HL-60/S4 (cell line): ENCODE measurements around the gene RALGAPB.
"Not testable (repeated sequence)": the region's sequence is repeated elsewhere in the genome, so short reads cannot be mapped to it uniquely, and the experiment has no call there.

ENCODE experiments used
- in situ Hi-C: fragments of 300-500 bp; cut with MboI; formaldehyde crosslinking; loops from 2 replicates; pipeline ENCODE4 v1.14.3; 2022; ENCODE audit warnings: low sequenced_read_pairs

Gene RALGAPB

DNA sequence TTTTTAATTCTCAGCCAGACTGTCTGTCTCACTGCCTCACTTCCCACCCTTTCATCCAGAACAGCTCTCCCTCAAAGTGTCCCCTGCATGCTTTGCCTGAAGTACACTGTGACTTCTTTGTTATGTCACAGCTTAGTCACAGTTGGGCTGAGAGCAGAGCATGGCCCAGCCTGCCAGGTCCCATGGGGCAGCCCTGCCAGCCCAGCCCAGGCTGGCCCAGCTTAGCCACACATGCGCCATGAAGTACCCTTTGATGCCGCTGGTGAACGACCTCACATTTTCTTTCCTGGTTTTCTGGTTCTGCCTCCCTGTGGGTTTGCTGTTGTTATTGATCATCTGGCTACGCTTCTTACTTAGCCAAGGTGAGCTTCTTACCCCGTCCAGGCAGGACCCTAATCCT is 108.4 kb downstream of the RALGAPB start, which contains the start of gene ADIG:
TSS of gene ADIG (plus strand) at position 185 of the 400 bp plus-strand sequence. CDS start at position 239, 54 bp downstream.
- in situ Hi-C loops, result no loop called here

DNA sequence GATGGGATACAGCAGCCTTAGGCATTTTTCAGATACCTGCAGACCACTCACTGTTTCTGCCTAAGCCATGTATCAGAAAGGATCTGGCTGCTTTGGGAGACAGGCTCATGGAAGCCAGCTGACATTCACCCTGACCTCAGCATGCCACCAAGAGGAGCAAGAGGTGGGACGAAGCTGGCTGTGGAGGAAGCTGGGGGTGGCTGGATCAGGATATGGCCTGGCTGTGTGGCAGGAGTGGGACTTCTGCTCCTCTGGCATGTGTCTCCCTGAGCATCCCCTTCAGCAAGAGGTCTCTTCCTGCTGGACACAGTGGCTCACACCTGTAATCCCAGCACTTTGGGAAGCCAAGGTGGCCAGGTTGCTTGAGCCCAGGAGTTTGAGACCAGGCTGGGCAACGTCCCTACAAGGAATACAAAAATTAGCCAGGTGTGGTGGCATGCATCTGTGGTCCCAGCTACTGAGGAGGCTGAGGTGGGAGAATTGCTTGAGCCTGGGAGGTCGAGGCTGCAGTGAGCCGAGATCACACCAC is 109.3 kb downstream of the RALGAPB start:
- in situ Hi-C loops, result no loop called here

DNA sequence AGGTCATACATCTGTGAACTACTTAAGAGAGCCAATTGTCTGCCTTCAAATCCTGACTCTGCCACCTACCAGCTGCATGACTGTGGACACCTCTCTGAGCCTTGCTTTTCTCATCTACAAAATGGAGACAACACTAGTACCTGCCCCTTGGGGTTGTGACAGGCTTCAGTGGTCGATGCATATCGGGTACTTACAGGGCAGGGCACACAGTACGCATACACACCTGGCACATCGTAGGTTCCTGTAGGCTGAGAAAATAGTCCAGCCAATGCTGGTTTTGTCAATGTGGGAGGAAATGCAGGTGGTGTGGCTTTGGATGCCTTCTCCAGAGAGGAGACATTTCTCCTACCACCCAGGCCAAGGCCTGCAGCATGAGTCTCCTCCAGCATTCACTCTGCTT is 110.7 kb downstream of the RALGAPB start:
- in situ Hi-C loops, result no loop called here

DNA sequence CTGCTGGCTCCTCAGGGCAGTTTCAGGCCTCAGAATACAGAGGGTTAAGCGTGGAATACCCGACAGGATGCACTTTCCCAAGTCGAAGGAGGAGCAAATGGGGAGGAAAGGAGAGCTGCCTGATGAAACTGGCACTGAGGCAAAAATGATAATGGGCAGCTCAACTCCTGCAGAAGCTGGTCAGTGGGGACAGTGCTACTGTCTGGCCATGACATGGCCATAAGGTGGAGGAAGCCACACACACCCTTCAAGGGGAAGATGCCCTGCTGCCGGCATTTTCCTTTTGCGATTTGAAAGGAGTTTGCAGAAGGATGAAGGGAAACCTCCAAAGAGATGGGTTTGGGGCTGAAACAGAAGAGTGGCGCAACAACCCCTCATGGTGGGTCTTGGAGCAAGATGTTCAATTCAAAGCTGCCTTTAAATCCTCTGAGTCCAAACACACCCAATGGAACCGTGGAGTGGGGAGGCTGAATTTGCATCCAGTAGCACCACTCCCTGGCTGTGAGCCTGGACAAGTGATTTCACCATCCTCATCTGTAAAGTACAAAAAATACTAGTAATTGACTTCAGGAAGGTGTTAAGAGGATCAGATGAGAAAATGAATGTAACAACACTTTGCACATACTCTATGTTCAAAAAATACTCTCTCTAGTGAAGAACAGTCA is 111.6 kb downstream of the RALGAPB start:
- in situ Hi-C loops, result no loop called here

DNA sequence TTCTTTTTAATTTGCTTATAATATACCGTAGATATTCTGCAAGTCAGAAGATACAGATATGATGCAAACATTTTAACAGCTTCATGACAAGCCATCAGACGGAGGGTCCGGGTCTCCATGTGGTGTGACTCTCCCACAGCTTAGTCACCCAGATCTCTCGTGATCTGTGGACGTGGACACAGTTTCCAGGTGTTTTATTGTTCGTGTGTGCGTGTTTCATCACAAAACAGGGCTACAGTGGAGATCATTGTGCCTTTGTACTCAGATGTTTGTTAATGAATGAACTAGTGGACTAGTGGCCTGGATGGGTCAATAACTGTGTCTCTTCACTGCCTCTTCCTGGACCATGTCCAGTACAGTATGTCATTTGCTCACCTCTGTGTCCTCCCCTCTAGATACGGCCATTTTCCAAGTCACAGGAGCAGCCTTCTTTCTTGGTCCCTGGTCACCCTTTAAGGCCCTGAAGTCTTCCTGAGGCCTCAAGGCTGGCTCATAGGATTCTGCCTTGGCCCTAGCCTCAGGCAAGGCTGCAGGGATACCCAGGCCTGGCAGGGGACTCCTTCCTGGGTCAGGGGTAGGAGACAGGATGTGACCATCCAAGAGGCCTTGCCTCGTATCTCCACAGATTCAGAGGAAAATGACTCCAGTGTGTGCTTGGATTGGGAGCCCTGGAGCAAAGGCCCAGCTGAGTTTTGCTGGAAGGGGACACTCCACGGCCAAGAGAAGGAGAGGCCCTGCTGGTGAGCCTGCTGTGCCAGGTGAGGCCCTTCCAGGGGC is 112.9 kb downstream of the RALGAPB start:
- in situ Hi-C loops, result no loop called here

DNA sequence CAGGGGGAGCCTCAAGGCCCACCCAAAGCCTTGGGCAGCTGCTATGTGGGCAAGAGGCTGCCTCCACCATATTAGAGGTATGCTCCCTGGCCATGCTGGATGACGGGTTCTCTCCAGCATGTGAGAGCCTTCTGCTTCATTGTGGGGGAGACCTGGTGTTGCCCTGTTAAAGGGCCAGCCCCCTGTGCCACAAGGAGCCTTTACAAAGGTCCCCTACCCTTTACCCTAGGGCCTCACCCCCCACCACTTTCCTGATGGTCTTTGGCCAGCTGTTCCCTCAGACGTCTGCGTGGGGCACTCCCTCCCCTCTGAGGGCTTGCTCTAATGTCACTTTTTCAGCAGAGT is 113.5 kb downstream of the RALGAPB start:
- in situ Hi-C loops, result no loop called here

DNA sequence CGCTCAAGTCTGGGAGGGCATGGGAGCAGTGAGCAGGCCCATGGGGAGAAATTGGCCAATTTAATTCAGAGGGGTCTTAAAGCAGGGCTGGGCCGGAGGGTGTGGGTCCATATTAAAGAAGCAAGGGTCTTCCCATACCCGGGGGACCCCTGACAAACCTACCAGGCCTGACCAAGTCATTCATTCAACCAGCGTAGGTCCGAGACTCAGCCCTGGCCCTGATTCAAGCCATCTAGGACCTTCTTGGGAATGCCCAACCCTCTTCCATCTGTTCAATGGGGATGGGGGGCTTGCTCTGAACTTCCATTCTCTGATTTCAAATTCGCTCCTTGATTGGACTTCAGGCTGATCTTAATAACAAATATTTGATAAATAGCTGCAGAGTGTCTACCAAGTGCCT is 115.7 kb downstream of the RALGAPB start:
- in situ Hi-C loops, result no loop called here

DNA sequence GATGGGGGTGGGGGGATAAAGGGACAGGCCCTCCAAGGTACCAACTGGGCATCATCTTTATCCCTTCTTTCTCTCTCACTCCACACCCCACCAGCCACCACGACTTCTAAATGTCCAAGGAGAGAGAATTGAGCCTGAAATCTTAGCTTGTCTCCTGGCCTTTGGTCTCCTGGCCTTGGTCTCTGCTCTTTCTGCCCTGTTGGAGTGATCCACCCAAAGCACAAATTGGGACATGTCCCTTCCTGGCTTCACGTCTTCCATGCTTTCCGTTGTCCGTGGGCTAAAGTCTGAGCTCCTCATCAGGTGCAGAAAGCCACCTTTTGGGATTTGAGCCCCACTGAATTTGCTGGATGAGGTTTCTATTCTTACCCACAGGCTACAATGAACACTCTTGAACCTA is 116.7 kb downstream of the RALGAPB start:
- in situ Hi-C loops, result no loop called here

DNA sequence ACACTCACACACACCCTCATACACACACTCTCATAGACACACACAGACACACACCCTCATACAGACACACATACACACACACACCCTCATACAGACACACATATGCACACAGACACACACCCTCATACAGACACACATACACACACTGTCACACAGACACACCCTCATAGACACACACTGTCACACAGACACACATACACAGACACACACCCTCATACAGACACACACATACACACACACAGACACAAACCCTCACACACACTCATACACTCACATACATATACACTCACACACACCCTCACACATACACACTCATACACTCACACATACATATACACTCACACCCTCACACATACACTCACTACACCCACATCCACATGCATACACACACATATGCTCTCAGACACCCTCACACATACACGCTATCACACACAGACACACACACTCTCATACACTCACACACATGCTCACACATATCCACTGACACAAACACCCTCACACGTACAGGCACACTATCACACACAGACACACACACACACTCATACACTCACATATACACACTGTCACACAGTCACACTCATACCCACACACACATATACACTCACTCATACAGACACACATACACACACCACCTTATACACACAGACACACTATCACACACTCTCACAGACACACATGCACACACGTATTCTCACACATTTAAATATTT is 117.5 kb downstream of the RALGAPB start:
- in situ Hi-C loops, result no loop called here

DNA sequence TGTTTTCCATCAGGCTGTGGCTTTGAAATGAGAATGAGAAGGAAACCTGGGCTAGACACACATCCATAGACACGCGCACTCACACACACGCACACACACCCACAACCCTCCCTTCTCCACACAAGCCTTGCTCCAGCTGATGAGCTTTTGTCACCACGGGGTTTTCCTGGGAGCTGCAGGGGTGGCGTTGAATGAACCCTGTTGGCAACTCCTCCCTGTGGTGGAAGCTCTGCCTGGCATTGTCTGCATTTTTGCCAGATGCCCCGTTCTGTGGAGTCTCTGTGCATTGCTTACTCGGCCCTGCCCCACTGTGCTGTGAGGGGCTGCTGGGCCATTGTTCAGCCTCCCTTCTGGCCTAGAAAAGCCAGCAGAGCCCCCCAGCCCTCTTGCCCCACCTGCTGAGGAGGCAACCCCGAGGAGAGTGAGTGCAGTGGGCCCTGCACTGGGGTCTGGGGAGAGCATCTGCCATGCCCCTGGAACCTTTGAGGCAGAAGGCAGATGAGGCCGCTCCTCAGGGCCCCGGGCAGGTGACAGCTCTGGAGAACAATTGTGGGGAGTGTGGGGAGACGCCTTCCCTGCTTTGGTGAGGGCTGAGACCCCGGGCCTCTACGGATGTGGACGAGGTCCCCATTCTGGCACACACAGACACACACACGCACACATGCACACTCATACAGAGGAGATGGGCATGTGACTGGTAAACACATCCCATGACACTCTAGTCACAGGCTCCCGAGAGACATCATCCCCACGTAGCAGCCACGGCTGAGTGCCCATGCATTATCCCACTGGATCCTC is 118.2 kb downstream of the RALGAPB start:
- in situ Hi-C loops, result no loop called here

DNA sequence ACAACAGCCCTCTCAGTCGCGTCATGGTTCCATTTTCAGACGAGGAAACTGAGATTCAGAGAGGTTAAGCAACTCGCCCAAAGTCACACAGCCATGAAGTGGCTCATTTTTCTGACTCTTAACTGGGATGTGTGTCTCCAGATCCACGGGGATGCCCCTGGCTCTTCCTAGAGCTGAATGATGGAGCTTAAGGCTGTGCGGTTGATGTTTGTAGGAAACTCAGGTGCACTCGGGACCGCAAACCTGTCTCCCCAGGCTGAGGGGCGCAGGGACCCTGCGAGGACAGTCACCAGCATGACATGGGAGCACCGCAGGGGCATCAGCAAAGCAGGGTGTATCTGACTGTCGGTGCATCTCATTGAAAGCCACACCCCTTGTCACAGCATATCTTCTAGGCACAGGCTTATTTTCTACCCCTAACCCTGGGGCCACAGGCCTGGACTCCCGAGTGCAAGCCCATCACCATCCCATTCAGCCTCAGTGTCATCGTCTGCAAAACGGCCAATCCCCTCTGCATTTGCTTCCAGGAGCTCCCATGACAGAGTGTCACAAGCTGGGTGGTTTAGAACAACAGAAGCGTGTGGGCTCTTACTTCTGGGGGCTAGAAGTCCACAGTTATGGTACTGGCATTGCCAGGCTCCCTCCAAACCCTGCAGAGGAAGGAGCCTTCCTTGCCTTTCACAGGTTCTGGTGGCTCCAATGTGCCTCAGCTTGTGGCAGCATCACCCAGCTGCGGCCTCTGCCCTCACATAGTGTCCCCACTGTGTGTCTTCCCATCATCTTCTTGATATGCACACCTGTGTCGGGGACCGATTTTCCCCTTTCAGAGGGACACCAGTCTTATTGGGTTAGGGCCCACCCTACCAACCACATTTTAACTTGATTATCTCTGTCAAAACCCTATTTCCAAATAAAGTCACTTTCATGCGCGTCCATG is 119.1 kb downstream of the RALGAPB start:
- in situ Hi-C loops, result no loop called here

DNA sequence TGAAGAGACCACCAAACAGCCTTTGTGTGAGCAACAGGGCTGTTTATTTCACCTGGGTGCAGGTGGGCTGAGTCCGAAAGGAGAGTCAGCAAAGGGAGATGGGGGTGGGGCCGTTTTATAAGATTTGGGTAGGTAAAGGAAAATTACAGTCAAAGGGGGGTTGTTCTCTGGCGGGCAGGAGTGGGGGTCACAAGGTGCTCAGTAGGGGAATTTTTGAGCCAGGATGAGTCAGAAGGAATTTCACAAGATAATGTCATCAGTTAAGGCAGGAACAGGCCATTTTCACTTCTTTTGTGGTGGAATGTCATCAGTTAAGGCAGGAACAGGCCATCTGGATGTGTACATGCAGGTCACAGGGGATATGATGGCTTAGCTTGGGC is 119.8 kb downstream of the RALGAPB start:
- in situ Hi-C loops, result not testable (repeated sequence)

DNA sequence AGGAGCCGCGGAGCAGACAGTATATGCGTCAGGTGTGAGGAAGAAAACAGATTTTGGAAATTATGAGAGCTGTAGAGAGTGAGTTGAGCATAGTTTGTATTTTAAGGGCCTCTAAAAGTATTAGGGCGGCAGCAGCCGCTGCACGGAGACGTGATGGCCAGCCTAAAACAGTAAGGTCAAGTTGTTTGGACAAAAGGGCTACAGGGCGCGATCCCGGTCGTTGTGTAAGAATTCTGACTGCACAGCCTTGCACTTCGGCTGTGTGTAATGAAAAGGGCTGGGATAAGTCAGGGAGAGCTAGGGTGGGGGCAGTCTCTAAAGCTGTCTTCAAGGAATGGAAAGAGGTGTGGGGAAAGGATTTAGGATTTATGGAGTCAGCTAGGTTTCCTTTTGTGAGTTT is 121.6 kb downstream of the RALGAPB start:
- in situ Hi-C loops, result not testable (repeated sequence)

DNA sequence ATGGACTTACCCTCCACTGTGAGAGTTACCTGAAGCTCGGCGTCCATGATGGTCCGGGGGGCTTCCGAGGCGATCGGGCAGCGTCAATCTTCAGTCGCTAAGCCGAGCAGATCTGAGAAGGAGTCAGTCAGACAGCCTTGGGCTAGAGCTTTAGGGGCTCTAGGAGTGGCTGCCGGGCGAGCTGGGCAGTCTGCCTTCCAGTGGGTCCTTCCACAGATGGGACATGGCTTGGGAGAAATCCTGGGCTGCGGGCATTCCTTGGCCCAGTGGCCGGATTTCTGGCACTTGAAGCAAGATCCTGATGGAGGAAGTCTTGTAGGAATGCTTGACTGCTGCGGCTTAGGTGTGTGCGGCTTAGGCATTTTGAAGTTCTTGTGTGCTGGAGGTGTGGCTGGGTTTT is 123.2 kb downstream of the RALGAPB start:
- in situ Hi-C loops, result not testable (repeated sequence)

DNA sequence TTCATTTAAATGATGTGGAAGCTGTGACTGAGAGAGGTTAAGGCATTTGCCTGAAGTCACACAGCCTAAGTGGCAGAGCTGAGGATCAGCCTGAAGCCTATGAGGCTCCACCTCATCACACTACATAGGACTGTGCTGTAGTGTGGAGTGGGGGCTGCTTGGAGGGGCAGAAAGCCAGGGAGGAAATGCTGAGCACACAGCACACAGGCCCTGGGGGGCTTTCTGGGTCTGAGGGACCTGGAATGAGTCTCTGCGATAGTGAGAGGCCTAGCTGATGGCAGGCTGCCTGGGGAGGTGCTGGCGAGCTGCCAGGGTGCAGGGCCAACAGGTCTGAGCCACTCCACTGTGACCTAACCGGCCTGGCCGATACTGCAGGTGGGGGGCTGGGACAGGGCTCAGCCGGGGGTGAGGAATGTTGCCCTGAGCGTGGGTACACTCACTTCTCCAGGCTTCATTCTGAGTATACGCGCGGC is 126.8 kb downstream of the RALGAPB start:
- in situ Hi-C loops, result no loop called here

DNA sequence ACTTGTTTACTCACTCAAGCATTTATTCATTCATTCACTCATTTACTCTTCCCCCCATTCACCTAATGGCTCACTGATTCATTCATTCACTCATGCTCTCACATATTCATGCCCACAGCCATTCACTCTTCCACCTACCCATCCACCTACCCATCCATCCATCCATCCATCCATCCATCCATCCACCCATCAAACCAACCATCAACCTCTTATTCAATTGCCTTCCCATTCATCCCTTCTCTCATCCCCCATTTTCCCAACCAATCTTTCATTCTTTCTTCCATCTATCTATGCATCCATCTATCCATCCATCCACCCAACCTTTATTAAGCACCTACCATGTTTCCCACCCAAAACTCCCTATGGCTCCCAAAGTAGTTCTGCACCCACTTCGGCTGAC is 127.4 kb downstream of the RALGAPB start:
- in situ Hi-C loops, result no loop called here

DNA sequence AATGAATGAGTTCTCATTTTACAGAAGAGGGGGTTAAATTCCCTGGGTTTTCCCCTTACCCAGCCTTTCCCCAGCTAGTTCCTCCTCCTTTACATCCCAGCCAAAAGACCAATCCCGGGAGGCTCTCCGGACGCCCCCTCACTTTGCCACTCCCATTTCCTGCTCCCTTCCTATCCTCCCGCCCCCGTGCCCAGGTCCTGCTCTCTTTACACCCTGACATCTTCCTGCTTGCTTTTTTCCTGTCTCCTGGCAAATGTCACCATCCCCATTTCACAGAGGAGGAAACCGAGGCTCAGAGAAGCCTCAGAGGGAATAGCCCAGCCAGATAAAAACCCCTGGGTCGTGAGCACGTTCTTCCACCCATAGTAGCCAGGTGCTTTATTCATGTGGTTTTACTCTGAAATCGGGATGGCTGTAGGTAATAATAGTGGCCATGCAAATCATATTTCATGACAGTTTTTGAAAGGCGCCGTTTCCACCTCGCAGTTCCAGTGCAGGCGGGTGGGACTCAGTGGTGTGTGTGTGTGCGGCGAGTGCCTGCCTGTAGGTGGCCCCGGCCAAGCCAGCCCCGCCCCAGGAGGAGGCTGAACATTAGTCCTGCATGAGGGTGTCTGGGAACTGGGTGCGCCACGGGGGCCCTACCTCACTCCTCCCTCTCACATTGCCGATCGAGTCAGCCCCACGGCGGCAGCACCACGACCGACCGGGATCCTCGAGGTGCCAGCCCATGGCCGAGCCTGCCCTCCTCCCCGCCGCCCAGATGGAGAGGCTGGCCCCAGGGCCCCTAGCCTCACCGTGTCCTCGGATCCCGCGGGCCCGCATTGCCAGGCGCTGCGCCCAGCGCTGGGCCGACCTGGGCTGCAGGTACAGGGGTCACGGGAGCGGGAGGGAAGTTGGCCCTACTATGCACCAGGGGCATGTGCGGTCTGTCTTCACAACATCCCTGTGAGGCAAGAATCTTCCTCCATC is 128.9 kb downstream of the RALGAPB start, which contains the start of gene ARHGAP40:
TSS of gene ARHGAP40 (plus strand) at position 594 of the 969 bp plus-strand sequence.
- in situ Hi-C loops, result no loop called here

DNA sequence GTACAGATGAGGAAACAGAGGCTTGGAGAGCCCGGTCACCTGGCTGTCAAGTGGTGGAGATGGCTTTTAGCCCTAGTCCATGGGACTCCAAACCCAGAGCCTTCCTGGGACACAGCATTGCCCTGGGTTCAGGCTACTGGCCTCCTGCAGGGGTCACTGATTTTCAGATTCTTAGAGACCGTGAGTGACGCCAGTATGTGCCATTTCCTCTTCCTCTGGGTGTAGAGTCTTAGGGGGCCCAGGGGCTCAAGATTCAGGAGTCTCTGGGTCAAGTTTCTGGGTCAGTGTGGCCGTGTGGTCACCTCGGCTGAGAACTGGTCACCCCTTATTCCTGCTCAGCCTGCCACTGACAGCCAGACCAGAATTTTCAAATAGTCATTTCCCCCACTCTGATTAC is 129.5 kb downstream of the RALGAPB start:
- in situ Hi-C loops, result no loop called here
